HepG2 (cell line): ENCODE data around the gene NRAP. TPM values are rescaled to one million over a fixed set of nuclear protein-coding genes. Genes with fewer than 3 reads are reported as not detected.

Experiments used
- ATAC-seq: fragments of 200-7000 bp; cut with Tn5 transposase; 3 replicates; pipeline ENCODE4 v1.9.1; 2020; ENCODE audit warnings: mild to moderate bottlenecking, moderate library complexity
- BruUV-seq: library from RNA; stranded (reverse); fragments of 400-500 nt; replicated peaks from 2 replicates; lab custom pipeline; 2021; lab: Mats Ljungman, UMichigan
- CTCF ChIA-PET: fragments of 300-600 bp; formaldehyde crosslinking; extraction: SDS; loops from one replicate; lab custom pipeline; 2021; ENCODE audit warnings: low total read pairs, inconsistent platforms, low intra/inter-chr PET ratio; lab: Yijun Ruan, JAX
- POLR2A ChIA-PET: fragments of 350-600 bp; sonication (Branson Sonifier 250); formaldehyde crosslinking; loops from one replicate; lab custom pipeline; 2020; ENCODE audit warnings: antibody characterized with exemption, inconsistent platforms; lab: Yijun Ruan, JAX
- DNase-seq: peaks from one replicate; pipeline ENCODE4 v3.0.0-alpha.2; 2015; ENCODE audit warnings: low spot score
- FAIRE-seq: peaks from 3 replicates; lab custom pipeline; 2011; peaks lifted over from hg19 to GRCh38; lab: Jason Lieb, UNC
- H2AFZ ChIP-seq: one replicate; pipeline ENCODE4 v1.6.1; 2011; ENCODE audit warnings: low read length, inconsistent platforms
- H3K27ac ChIP-seq: fragments of 300-600 bp; 3 replicates; pipeline ENCODE4 v1.8.0; 2011; ENCODE audit warnings: mixed run types, mild to moderate bottlenecking, mixed read lengths, low read length, inconsistent platforms; ENCODE audit not compliant: insufficient read depth; ENCODE audit errors: extremely low read length
- H3K27me3 ChIP-seq, 2 experiments: fragments of 200-600 bp in 1 of 2; 2 replicates in 1 of 2; 3 replicates in 1 of 2; pipeline versions ENCODE4 v1.6.0 to v1.8.0; 2011; ENCODE audit warnings: low read length in 2 of 2, mild to moderate bottlenecking in 2 of 2, moderate library complexity in 2 of 2, inconsistent platforms in 1 of 2; ENCODE audit not compliant: insufficient read depth in 2 of 2, control insufficient read depth in 1 of 2
- H3K36me3 ChIP-seq, 2 experiments: fragments of 200-600 bp in 1 of 2; replicated peaks in 1 of 2; 2 replicates in 1 of 2; 3 replicates in 1 of 2; pipeline versions ENCODE4 v1.5.1 to v1.8.0; 2011; ENCODE audit warnings: low read length in 2 of 2, inconsistent platforms in 1 of 2; ENCODE audit not compliant: insufficient read depth in 2 of 2, control insufficient read depth in 1 of 2
- H3K4me1 ChIP-seq: 2 replicates; pipeline ENCODE4 v1.5.1; 2012; ENCODE audit warnings: low read length, inconsistent platforms; ENCODE audit not compliant: insufficient read depth
- H3K4me2 ChIP-seq: 2 replicates; pipeline ENCODE4 v1.6.0; 2011; ENCODE audit warnings: low read depth, low read length, inconsistent platforms
- H3K4me3 ChIP-seq, 3 experiments: fragments of 200-600 bp in 1 of 3; sonication (generic), shearing (Covaris generic) in 1 of 3; replicated peaks in 1 of 3; 2 replicates each; pipeline ENCODE4 v1.5.1; 2011 to 2016; ENCODE audit warnings: low read length in 3 of 3, inconsistent platforms in 2 of 3, low read depth in 2 of 3, mild to moderate bottlenecking in 2 of 3, control low read depth in 1 of 3, mixed read lengths in 1 of 3; ENCODE audit not compliant: insufficient read depth in 1 of 3
- H3K79me2 ChIP-seq: one replicate; pipeline ENCODE4 v1.6.1; 2011; ENCODE audit warnings: low read length, inconsistent platforms; ENCODE audit not compliant: insufficient read depth
- H3K9ac ChIP-seq: 2 replicates; pipeline ENCODE4 v1.6.0; 2011; ENCODE audit warnings: mild to moderate bottlenecking, low read depth, low read length, inconsistent platforms; ENCODE audit not compliant: insufficient read depth
- H3K9me3 ChIP-seq: 2 replicates; pipeline ENCODE4 v1.5.1; 2012; ENCODE audit warnings: mild to moderate bottlenecking, low read length
- H4K20me1 ChIP-seq: 2 replicates; pipeline ENCODE4 v1.6.0; 2011; ENCODE audit warnings: inconsistent platforms, mild to moderate bottlenecking, low read length, moderate library complexity; ENCODE audit not compliant: insufficient read depth
- PAF1 ChIP-seq: IDR thresholded peaks from 2 replicates; pipeline ENCODE4 v1.6.1; 2016; ENCODE audit warnings: missing genetic modification reagents, missing compliant biosample characterization
- SRF ChIP-seq: IDR thresholded peaks from 2 replicates; pipeline ENCODE4 v1.6.1; 2011; ENCODE audit warnings: mild to moderate bottlenecking, low read depth, low read length, moderate library complexity
- TEAD3 ChIP-seq: optimal IDR thresholded peaks from 2 replicates; pipeline ENCODE3; 2016; ENCODE audit warnings: borderline replicate concordance
- THAP7 ChIP-seq: sonication (generic); formaldehyde crosslinking; IDR thresholded peaks from 2 replicates; pipeline ENCODE4 v1.8.1; 2023; ENCODE audit warnings: mild to moderate bottlenecking, missing genetic modification reagents
- ZFP37 ChIP-seq: sonication (generic); formaldehyde crosslinking; IDR thresholded peaks from 2 replicates; pipeline ENCODE4 v1.4.0; 2020; ENCODE audit warnings: missing genetic modification reagents, borderline replicate concordance
- ZKSCAN8 ChIP-seq: IDR thresholded peaks from 2 replicates; pipeline ENCODE4 v1.6.1; 2016; ENCODE audit warnings: borderline replicate concordance, missing genetic modification reagents, missing compliant biosample characterization
- ZNF17 ChIP-seq: sonication (generic); formaldehyde crosslinking; IDR thresholded peaks from 2 replicates; pipeline ENCODE4 v1.5.0; 2020; ENCODE audit warnings: mild to moderate bottlenecking, missing genetic modification reagents
- ZNF33B ChIP-seq: sonication (generic); formaldehyde crosslinking; IDR thresholded peaks from 2 replicates; pipeline ENCODE4 v1.5.1; 2020; ENCODE audit warnings: mild to moderate bottlenecking, missing genetic modification reagents
- ZNF34 ChIP-seq: sonication (generic); formaldehyde crosslinking; IDR thresholded peaks from 2 replicates; pipeline ENCODE4 v1.4.0; 2020; ENCODE audit warnings: mild to moderate bottlenecking, missing genetic modification reagents, borderline replicate concordance
- ZNF788 ChIP-seq: sonication (generic); formaldehyde crosslinking; IDR thresholded peaks from 2 replicates; pipeline ENCODE4 v1.5.0; 2020; ENCODE audit warnings: mild to moderate bottlenecking, missing genetic modification reagents, borderline replicate concordance
- ZNF891 ChIP-seq: sonication (generic); formaldehyde crosslinking; IDR thresholded peaks from 2 replicates; pipeline ENCODE4 v1.5.0; 2020; ENCODE audit warnings: mild to moderate bottlenecking, missing genetic modification reagents
- WGBS: methylation state at CpG from one replicate; pipeline ENCODE4 v1.1.6; 2017; ENCODE audit warnings: low lambda C conversion rate; 5-methylcytosine and 5-hydroxymethylcytosine counted together
- in situ Hi-C: cut with HindIII; loops from 2 replicates; pipeline ENCODE4 v1.10.0; 2017; ENCODE audit warnings: low pct_unique_long_range_greater_than_20kb; ENCODE audit not compliant: extremely low pct_ligation_motif_present
- intact Hi-C: fragments of 100-400 bp; cut with micrococcal nuclease; formaldehyde crosslinking; loops from one replicate; pipeline ENCODE4 v1.10.0; 2022; ENCODE audit not compliant: unreplicated experiment
- polyA plus RNA-seq, 8 experiments: library from polyadenylated mRNA; depleted of rRNA in 3 of 8; stranded (reverse) in 7 of 8; unstranded in 1 of 8; fragments of >200 nt; fragmentation: Illumina TruSeq in 4 of 8; extraction: Trizol in 4 of 8; gene quantifications; 2 replicates each; pipeline versions ENCODE4 v1.2.1 to v1.2.3, GENCODE V29; 2011 to 2016; ENCODE audit warnings: low read depth in 4 of 8, missing spikeins in 1 of 8, mixed read lengths in 1 of 8; ENCODE audit not compliant: insufficient read depth in 1 of 8
- total RNA-seq, 5 experiments: library from RNA; depleted of rRNA; stranded (reverse); fragments of >200 nt; fragmentation: Illumina TruSeq; extraction: Trizol; gene quantifications; 2 replicates each; pipeline ENCODE4 v1.2.3, GENCODE V29; 2016; ENCODE audit warnings: low read depth in 1 of 5
- TF ChIP-seq, protein P1 (sequence below): sonication (generic); formaldehyde crosslinking; IDR thresholded peaks from 2 replicates; pipeline ENCODE4 v1.8.0; 2022; ENCODE audit warnings: mild to moderate bottlenecking, missing genetic modification reagents, moderate library complexity
- TF ChIP-seq, protein P2 (sequence below), 2 experiments: fragments of 450-650 bp in 1 of 2; sonication (generic) in 1 of 2; formaldehyde crosslinking; IDR thresholded peaks; 2 replicates each; pipeline versions ENCODE4 v1.5.0 to v1.8.0; 2020 to 2022; ENCODE audit warnings: mild to moderate bottlenecking in 1 of 2, missing genetic modification reagents in 1 of 2

Gene NRAP
- total and polyA plus RNA-seq, 2 of the 13 experiments (the other 11 are each of a cell fraction or from before 2014, with no cell fraction given): not detected

- TF ChIP-seq PAF1 (CRISPR knock-in tag): no peak
- no peak for TF ChIP-seq ZKSCAN8 (CRISPR knock-in tag)
- no peak for TF ChIP-seq ZNF17
- no peak for TF ChIP-seq ZNF33B (CRISPR knock-in tag)
- TF ChIP-seq TEAD3 (CRISPR knock-in tag): no peak
- TF ChIP-seq, protein P1, sequence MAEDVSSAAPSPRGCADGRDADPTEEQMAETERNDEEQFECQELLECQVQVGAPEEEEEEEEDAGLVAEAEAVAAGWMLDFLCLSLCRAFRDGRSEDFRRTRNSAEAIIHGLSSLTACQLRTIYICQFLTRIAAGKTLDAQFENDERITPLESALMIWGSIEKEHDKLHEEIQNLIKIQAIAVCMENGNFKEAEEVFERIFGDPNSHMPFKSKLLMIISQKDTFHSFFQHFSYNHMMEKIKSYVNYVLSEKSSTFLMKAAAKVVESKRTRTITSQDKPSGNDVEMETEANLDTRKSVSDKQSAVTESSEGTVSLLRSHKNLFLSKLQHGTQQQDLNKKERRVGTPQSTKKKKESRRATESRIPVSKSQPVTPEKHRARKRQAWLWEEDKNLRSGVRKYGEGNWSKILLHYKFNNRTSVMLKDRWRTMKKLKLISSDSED: no peak
- FAIRE-seq (no peak), DNase-seq (no peak), ATAC-seq (no peak)
- Histone ChIP-seq H3K79me2 (no peaks in the 10 kb centered on the region), H2AFZ (no peak overlapping the region), H3K9ac (no peak overlapping the region), H3K4me1 (no peaks in the 10 kb centered on the region), H3K4me3 (no peak overlapping the region), H4K20me1 (no peaks in the 10 kb centered on the region), H3K27me3 (peaks cover 0 to 5% of the 10 kb centered on the region in 2 experiments; a peak in 2 of 5 replicates), H3K4me2 (no peak overlapping the region), H3K27ac (no peak overlapping the region), H3K36me3 (no peaks in the 10 kb centered on the region), H3K9me3 (no peaks in the 10 kb centered on the region)
- intact Hi-C loops (no loop called here), in situ Hi-C loops (no loop called here)
- 19% methylated on average over 6 of the region's 6 CpGs for whole genome bisulfite sequencing
- CTCF ChIA-PET: no interaction called here
- BruUV-seq: no TSS peak
- POLR2A ChIA-PET: no interaction called here
These were observed 32.0 kb downstream of the NRAP start for GRCh38 chr10:113631684-113632367.

DNA sequence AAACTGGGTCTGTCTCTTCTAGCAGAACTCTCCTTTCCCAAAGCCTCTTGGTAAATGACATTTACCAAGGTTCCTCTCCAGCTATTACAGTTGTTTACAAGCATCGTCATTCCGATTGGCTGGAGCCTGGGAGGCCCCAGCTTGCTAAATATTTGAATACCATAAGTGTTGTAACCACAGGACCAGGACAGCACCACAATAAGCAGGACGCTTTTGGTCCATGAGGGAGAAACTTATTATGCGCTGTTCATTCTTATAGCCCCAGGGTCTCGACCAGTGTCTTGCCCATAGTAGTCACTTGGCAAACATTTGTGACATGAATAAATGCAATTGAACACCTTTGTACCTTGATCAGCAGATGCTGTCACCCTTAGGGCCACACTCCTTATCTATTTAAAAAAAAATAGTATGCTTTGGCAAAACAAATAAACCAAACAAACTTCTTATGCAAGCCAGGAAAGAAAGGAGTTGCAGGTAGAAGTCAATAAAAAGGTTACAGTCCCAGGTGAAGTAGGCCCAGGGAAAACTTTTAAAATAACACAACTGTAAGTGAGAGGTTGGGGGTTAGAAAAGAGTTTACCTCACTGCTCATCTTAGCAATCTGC, 32.8 kb downstream of the NRAP start:
- H3K79me2 ChIP-seq: no peaks in the 10 kb centered on the region
- no peak overlapping the region for H3K9ac ChIP-seq
- no peaks in the 10 kb centered on the region for H3K36me3 ChIP-seq
- no peaks in the 10 kb centered on the region for H3K9me3 ChIP-seq
- ATAC-seq (no peak), DNase-seq (no peak), FAIRE-seq (no peak)
- in situ Hi-C loops (no loop called here), intact Hi-C loops (no loop called here)
- no peak overlapping the region for H2AFZ ChIP-seq
- ChIA-PET POLR2A (no interaction called here), CTCF (no interaction called here)
- H3K4me3 ChIP-seq: no peak overlapping the region
- no peaks in the 10 kb centered on the region for H3K4me1 ChIP-seq
- no peak overlapping the region for H3K27ac ChIP-seq
- no peak overlapping the region for H3K4me2 ChIP-seq
- peaks cover 0 to 13% of the 10 kb centered on the region in 2 experiments; a peak in 2 of 5 replicates for H3K27me3 ChIP-seq
- 18% methylated on average over 5 of the region's 5 CpGs for WGBS
- no TSS peak for BruUV-seq
- no peaks in the 10 kb centered on the region for H4K20me1 ChIP-seq
- TF ChIP-seq ZFP37 (CRISPR knock-in tag): no peak
- TF ChIP-seq ZNF891 (CRISPR knock-in tag): no peak
- no peak for TF ChIP-seq SRF
- TF ChIP-seq, protein P2, sequence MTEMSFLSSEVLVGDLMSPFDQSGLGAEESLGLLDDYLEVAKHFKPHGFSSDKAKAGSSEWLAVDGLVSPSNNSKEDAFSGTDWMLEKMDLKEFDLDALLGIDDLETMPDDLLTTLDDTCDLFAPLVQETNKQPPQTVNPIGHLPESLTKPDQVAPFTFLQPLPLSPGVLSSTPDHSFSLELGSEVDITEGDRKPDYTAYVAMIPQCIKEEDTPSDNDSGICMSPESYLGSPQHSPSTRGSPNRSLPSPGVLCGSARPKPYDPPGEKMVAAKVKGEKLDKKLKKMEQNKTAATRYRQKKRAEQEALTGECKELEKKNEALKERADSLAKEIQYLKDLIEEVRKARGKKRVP (CRISPR knock-in tag; IDR thresholded peaks at IDR 0.05): no peak
- no peak for TF ChIP-seq ZNF34 (CRISPR knock-in tag)
- TF ChIP-seq THAP7: no peak
- TF ChIP-seq ZNF788 (CRISPR knock-in tag): no peak
